Embryonic facial prominence (tissue), 1 donor: ENCODE results near the gene TXNDC16.
"Not testable (repeated sequence)": the region's sequence is repeated elsewhere in the genome, so short reads cannot be mapped to it uniquely, and the experiment has no call there.

Source experiments
- DNase-seq: peaks from one replicate; pipeline ENCODE4 v3.0.0-alpha.2; 2016; ENCODE audit errors: extremely low spot score

Gene TXNDC16

DNA sequence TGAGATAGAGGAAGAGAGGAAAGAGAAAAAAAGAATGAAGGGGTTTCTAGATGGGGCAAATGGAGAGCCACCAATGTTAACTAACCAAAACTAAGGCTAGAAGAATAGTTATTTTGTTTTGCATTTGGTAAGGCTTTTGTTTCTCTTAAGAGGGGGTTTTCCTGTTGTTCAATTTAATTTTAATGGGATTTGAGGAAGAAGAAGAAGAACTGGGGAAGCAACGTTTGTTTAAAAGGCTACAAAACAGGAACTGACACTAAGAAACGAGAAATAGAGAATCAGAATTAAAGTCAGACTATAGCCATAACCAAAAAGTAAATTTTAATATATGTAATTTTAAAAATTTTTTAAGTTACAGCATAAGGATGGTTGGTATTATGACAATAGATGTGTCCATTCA lies 13.7 kb downstream of the TXNDC16 start:
- DNase-seq, result no peak

DNA sequence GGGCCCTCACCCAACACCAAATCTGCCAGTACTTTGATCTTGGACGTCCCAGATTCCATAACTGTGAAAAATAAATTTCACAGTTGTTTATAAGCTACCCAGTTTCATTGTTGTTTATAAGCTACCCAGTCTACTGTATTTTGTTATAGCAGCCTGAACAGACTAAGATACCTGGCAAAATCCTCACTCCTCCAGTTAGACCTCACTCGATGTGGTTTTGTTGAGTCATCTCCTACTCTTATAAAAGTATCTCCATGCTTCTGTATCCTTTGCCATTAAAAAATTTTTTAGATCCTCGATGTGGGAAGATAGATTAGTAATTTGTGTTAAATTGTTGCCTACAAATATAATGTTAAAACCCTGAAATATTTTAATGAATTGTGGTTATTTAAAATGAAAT lies 16.0 kb downstream of the TXNDC16 start:
- no peak for DNase-seq

DNA sequence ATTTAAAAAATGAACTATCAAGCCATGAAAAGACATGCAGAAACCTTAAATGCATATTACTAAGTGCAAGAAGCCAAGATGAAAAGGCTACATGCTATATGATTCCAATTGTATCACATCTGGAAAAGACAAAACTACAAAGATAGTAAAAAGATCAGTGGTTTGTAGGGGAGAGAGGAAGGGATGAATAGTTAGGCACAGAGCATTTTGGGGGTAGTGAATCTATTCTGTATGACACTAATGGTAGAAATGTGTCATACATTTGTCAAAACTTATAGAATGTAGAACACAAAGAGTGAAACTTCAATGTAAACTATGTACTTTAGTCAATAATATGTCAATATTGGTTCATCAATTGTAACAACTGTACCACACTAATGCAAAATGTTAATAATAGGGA lies 20.8 kb downstream of the TXNDC16 start:
- no peak for DNase-seq

DNA sequence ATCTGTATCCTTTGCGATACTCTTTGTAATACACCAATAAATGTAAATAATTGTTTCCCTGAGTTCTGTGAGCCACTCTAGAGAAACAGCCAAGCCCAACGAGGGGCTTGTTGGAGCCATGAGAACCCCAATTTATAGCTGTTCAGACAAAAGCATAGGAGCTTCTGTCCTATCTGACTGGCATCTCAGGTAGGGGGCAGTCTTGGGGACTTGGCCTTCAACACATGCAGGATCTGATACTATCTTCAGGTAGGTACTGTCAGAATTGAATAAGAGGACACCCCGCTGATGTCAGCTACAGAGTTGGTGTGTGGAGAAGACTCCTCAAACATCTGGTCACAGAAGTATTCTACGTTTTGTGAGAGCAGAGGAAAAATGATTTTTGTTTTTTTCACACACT lies 25.3 kb downstream of the TXNDC16 start:
- no peak for DNase-seq

DNA sequence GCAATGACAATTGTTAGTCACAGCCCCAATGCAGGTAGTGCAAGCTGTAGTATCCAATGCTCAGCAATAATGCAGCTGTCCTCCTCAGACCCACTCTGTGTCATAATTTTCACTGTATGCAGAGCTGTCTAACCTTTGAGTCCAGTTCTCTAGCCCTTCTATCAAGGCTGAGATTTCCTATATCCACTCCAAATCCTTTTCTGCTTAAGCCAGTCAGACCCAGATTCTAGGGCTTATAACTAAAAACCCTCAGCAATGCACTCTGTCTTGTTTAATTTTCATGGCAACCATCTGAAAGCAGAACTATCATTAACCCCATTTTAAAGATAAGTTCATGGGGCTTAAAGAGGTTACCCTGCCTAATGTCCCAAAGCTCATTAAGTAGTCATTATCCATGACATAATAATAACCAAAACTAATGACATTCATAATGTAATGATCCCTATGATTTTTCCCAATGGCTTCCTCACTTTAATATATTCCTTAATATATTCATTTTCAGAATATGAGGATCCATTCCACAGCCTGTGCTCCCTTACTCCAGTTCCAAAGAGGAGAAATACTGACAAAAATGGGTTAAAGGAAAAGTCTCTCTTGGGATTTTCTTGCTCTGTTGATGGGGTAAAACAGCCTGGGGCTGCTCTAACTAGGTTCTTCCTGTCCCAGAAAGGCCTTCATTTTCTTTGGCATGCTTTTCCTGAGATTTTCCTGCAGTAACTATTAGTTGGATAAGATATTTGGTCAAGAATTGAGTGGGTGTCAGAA lies 29.5 kb downstream of the TXNDC16 start:
- no peak for DNase-seq

DNA sequence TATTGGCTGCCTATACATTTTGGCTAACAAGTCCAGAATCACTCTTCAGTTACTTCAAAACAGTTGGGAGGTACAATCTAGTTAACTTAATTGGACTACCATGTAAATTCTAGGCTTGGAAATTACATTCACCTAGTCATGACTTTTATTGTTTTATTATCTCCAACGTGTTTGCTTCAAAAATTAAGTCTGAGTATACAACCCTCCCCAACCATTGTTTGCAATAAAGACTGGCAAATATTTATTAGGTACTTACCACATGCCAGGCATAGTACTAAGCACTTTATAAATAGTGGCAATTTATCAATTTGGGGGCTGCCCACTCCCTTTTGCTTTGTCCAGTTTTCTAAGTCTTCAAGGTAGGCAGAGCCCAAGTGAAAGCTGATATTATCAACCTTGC lies 30.3 kb downstream of the TXNDC16 start:
- DNase-seq, result no peak

DNA sequence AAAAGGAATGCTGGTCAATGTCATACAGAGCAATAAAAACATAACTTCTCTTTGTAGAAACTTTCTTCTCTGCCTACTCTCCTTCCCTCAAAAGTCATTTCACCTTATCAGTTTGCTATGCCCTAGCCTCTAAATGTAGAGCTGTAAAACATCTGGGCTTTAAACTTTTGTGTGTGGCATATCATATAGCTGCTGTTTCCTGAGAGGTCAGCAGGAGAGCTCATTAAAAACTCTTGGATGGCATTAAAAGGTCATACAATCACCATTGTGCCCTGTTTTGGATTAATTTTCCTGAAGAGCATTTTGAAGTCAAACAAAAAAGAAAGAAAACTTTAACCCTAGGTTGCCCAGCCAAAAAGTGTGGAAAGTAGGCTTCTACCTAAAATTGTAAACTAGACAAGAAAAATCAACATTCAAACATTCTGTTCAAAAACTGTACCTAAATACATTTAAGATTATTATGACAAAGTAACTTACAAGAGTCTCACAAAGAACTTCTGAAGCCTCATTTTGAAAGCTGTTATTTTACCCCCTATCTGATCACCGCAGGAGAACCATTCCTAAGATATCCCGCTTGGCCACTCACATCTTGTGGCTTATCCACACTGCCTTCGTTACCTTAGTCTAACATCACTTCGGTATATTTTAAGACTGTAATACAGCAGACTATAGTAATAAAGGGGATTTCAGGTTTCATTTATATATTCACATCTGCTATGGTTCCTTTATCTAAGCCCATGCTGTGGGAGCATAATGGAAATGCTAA lies 38.1 kb downstream of the TXNDC16 start:
- DNase-seq, result no peak

DNA sequence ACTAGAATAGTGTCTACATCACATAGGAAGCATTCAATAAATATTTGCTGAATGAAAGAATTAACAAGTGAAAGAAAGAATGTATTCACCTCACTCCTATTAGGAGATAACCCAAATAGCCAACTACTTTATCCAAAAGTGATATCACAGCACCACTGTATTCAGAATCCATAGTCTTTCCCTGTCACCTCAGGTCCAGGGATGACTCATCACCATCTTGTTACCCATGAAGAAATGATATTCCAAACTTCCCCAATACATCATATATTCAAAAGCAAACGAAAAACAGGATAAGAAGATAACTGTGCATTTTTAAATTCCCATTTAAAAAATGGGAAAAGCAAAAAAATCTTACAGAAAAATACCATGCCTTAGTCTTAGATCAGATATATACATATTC lies 39.1 kb downstream of the TXNDC16 start:
- DNase-seq, result no peak

DNA sequence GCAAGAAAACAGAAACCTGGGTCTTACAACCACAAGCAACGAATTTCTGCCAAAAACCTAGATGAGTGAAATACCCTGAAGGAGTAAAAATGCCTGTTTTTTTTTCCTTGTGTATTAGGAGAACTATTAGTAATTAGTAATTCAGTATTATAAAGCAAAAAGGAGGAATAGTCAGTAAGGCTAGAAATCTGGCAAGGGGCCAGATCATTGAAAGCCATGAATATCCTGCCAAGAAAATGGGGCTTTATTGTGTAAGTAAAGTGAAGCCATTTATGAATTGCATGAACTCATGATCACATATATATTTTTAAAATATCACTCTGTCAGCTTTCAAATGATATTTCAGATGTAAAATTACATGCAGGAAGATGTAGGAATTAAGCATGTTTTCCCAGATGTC lies 57.9 kb downstream of the TXNDC16 start:
- DNase-seq, result no peak

DNA sequence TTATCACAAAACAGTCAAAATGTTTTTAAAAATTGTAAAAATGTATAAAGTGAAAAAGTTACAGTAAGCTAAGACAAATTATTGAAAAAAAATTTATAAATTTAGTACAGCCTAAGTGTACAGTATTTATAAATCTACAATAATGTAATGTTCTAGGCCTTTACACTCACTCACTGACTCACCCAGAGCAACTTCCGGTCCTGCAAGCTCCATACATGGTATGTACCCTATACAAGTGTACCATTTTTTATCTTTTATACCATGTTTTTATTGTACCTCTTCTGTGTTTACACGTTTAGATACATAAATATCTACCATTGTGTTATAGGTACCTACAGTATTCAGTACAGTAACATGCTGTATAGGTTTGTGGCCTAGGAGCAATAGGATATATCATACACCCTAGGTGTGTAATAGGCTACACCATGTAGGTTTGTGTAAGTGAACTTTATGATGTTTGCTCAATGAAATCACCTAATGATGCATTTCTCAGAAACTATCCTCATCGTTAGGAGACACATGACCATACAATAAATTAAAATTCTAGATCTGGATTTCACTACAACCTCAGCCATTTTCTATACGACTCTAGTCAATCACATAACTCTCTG lies 66.8 kb downstream of the TXNDC16 start:
- no peak for DNase-seq

DNA sequence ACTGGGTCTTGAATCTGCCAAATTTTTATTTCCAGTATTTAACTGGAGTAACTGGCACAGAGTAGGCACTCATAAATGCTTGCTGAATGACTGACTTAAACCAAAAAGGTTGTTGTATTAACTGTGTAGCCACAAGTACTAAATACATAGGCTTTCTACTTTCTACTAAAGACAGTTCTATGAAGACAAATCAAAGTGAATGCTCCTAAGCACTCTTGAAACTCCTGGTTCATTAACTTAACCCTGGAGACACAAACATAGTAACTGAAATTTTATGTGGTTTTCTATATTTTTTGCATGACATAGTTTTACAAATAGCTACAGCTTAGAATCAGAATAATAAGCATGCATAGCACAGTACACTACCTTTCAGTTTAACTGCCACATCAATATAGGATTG lies 70.4 kb downstream of the TXNDC16 start:
- DNase-seq, result no peak

DNA sequence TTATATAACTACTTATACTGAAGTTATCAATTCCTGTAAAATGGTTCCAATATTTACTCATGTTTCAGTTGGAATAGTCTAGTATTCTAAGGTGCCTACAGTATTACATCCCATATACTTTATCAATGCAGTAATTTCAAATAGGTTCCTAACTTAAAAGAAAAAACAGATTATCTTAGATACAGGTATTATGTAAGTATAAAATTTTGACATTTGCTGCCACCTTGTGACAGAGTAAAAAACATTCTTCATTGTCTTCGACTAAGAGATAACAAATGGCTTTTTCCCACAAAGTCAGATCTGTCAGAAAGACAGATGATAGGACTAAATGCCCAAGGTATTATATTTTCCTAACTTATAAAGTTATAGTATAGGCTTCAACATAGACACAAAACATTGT lies 78.7 kb downstream of the TXNDC16 start:
- no peak for DNase-seq

DNA sequence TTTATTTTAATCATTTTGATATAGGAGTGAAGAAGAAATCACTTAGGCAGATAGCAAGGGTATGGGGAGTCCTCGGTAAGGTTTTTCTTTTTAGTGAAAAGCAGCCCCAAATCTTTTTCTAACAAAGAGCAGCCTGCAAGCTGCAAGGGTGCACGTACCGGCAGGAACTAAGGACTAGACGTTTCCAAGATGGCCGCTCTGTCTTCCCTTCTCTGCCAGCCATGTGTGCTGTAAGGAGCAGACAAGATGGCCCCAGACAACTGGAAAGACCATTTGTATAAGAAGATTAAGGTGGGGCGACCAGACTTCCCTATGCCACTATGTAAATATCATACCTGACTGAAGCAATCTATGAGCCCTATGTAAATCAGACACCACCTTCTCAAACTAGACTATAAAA lies 79.6 kb downstream of the TXNDC16 start:
- no peak for DNase-seq

DNA sequence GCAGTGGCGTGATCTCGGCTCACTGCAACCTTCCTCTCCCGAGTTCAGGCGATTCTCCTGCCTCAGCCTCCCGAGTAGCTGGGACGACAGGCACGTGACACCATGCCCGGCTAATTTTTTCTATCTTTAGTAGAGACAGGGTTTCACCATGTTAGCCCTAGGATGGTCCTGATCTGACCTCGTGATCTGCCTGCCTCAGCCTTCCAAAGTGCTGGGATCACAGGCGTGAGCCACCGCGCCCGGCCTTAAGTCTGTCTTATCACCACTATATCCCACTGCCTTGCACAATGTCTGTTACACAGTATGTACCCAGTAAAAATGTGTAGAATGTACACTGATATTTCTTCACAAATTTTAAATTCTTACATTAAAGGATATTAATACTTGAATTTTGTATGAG lies 80.1 kb downstream of the TXNDC16 start:
- not testable (repeated sequence) for DNase-seq

DNA sequence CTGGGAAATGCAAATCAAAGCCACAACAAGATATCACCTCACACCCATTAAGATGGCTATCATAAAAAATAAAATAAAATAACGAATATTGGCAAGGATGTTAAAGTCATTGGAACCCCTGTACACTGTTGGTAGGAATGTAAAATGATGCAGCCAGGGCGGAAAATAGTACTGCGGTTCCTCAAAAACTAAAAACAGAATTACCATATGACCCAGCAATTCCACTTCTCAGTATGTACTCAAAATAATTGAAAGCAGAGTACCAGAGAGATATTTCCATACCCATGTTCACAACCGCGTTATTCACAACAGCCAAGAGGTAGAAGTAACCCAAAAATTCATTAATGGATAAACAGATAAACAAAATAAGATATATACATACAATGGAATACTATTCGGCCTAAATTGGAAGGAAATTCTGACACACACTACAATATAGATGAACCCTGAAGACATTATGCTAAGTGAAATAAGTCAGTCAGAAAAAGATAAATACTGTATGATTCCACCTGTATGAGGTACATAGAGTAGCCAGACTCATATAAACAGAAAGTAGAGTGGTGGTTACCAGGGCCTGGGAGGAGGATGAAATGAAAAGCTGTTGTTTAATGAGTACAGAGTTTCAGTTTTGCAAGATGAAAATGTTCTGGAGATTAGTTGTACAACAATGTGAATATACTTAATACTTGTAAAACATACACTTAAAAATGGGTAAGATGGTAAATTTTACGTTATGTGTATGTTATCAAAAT lies 84.6 kb downstream of the TXNDC16 start:
- no peak for DNase-seq

DNA sequence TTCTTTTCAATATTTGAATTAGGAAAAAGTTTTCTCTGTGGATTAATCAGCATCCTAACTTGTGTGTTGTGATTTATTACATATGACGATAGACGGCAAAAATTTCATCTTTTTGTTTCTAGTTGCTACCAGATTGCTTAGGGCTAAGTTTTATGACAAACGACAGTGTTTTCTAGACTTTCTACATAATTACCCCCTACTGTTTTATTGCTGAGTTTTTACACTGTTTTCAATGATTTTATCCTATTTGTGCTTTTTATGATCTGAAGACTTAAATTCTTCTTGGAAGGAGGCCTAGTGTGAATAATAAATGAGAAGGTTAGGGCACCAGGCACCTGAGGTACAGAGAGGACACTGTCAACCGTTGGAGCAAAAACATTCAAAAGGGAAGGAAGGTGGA lies 88.1 kb downstream of the TXNDC16 start:
- no peak for DNase-seq

DNA sequence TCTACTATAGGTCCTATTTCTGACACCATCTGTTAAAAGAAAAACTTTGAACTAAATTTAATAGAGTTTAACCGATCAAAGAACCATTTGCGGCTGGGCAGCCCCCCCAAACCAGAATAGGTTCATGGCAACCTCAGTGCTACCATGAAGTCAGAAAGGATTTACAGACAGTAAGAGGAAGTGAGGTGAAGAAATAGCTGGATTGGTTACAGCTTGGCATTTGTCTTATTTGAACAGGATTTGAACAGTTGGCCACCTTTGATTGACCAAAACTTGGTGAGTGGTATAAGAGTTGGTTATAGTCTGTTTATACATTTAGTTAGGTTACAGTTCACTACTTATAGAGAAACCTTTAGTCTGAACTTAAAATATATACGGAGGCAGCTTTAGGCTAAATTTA lies 88.9 kb downstream of the TXNDC16 start:
- no peak for DNase-seq

DNA sequence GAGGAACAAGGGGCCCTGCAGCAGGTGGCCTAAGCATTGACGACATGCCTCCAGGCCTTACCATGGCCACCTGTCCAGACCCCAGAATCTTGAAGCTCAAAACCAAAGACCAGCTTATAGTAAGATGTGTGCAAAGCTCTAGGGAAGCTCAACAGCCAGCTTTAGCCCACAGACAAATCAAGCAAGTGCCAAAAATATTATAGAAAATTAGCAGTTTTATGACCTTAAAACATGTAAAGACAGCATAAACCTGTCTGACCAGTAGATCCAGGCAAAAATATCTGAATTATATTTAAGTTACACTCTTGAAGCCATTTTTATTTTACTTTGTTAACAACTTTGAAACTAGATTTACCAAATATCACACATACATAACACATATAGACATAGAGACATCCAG lies 90.6 kb downstream of the TXNDC16 start:
- no peak for DNase-seq

DNA sequence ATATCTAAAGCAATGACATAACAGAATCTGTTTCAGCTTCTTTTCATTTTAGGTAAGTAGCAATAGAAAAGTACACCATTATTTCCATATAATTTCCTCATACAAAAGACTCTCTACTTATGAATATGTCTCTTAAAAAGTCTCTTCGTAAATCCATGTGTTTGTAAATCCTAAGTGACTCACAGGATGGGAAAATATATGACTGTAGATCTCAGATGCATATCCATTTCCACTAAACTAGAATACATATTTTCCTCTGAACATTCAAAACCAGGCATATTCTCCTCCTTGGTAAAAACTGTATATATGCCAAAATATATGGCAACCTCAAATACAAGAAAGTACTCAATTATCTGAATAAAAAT lies 93.6 kb downstream of the TXNDC16 start:
- no peak for DNase-seq

DNA sequence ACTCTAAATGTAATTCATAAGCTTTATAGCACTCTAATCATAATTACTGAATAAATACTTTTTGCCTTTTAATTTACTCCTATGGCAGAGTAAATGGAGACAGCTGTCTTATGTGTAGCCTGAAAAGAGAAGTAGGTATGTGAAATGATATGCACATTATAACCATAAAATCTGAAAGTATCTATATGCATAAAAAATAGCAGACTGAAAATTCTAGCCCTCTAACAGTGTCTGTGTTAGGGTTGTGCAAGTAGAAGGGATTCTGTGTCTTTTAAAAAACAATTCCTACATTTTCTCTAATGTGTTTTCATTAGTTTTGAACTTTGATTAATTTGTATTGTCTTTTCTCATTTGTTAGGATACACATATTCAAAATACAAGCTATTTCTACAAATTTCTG lies 94.9 kb downstream of the TXNDC16 start:
- no peak for DNase-seq

DNA sequence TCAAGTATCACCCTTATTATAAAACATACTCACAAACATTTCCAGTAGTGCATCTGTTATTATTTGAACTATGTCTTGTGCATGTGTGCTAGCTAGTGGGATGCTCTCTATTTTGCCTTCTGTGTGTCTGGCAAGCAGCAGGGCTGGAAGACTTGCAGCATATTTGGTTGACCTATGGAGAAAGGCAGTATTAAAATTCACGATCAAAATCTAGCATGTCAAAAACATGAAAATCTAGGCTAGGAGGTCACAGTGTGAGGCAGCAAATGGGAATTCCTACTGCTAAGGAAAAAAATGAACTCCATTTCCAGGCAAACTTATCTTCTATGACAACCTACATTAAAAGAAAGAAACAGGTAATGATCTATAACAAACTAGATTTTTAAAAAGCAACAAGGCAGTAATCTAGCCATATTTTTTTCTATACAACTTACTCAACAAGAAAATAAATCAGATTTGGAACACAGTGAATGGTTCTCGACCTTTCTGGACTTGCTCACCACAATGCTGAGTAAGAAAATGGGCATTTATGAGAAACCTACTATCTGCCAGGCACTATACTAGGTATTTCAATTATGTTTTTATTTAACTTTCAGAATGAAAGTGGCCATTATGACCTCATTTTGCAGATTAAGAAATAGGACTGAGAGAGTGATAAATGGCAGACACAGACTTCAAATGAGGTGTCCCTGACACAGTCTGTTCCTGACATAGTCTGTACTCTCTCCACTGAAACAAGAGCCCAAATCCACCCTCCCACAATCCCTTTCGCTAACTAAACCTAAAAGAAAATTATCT lies 96.8 kb downstream of the TXNDC16 start:
- DNase-seq, result no peak

DNA sequence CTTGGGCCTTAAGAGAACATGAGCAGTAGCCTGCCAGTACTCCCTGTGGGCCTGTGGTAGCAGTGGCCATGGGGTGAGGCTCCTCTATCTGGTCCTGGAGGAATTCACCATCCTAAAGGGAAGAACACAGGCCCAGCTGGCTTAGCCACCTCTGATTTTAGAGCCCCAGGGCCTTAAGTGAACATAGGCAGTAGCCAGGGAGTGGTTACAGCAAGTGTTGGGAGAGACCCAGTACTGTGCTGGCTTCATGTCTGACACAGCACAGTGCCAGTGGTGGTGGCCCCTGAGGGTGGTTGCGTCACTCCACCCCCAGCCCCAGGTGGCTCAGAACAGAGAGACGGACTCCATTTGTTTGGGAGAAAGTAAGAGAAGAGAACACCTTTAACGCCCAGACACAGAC lies 105.1 kb downstream of the TXNDC16 start:
- DNase-seq, result no peak
